ENCODE measurements around the gene UBA1. TPM values are rescaled to one million over a fixed set of nuclear protein-coding genes. Genes with fewer than 3 reads are reported as not detected.

The UBA1 gene
- total and polyA plus RNA-seq, 10 of the 15 experiments (the other 5 are each of a cell fraction or from before 2014, with no cell fraction given), result 60.4 to 314 (median 216) TPM

DNA sequence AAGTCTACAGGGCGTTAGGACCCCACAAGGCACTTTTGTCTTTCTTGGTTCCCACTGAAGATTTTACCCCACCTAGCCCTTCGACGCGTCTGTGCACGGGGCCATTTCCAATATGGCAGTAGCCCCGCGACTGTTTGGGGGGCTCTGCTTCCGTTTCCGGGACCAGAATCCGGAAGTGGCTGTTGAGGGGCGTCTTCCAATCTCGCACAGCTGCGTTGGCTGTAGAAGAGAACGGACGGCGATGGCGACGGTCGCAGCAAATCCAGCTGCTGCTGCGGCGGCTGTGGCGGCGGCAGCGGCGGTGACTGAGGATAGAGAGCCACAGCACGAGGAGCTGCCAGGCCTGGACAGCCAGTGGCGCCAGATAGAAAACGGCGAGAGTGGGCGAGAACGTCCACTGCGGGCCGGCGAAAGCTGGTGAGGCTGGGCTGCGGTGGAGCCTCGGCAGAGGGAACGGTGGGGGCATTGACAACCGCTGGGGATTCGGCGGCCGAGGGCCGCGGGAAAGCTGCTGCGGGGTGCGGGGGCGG lies 39.2 kb downstream of the UBA1 start, which contains the start of gene USP11 (continued):
- TF ChIP-seq KLF5 (IDR thresholded peaks at IDR 0.05; ENCODE audit: partially characterized antibody) (no peak), CBX5 (IDR thresholded peaks at IDR 0.05; ENCODE audit: low read depth) (no peak), NRF1 (conservative IDR thresholded peaks at IDR 0.05; ENCODE audit: low read depth, low read length) (no peak), PML (IDR thresholded peaks at IDR 0.05; ENCODE audit: low read length) (peak; percentile 62), RAD21 (IDR thresholded peaks at IDR 0.05; ENCODE audit: insufficient read depth, low read depth, low read length) (no peak), HDGF (IDR thresholded peaks at IDR 0.05) (no peak), MYC (IDR thresholded peaks at IDR 0.05; ENCODE audit: insufficient read depth, insufficient read length, insufficient replicate concordance, low read length, severe bottlenecking) (no peak), ZNF384 (IDR thresholded peaks at IDR 0.05; ENCODE audit: borderline replicate concordance, low read depth, low read length) (no peak), SP1 (IDR thresholded peaks at IDR 0.05; ENCODE audit: low read depth, low read length) (no peak), HDAC2 (IDR thresholded peaks at IDR 0.05) (no peak), MXI1 (IDR thresholded peaks at IDR 0.05; ENCODE audit: low read depth, low read length) (no peak; the same call in 1 of the 2 replicates), SRF (IDR thresholded peaks at IDR 0.05; ENCODE audit: low read depth in 2 of 2, low read length in 2 of 2) (no peak), NR2F1 (conservative IDR thresholded peaks at IDR 0.05) (no peak), SMAD5 (IDR thresholded peaks at IDR 0.05; ENCODE audit: low read depth) (peak; percentile 46; the same call in 1 of the 2 replicates), MEF2A (IDR thresholded peaks at IDR 0.05; ENCODE audit: insufficient read depth, low read depth, low read length) (no peak), STAT1 (conservative IDR thresholded peaks at IDR 0.05) (no peak), REST (IDR thresholded peaks at IDR 0.05; ENCODE audit: low read depth, low read length) (no peak), SUZ12 (IDR thresholded peaks at IDR 0.05; ENCODE audit: unreplicated experiment) (no peak), CREM (IDR thresholded peaks at IDR 0.05; ENCODE audit: low read depth) (no peak), CHD4 (IDR thresholded peaks at IDR 0.05) (no peak), BCLAF1 (IDR thresholded peaks at IDR 0.05) (no peak)
- TF ChIP-seq, protein P1, sequence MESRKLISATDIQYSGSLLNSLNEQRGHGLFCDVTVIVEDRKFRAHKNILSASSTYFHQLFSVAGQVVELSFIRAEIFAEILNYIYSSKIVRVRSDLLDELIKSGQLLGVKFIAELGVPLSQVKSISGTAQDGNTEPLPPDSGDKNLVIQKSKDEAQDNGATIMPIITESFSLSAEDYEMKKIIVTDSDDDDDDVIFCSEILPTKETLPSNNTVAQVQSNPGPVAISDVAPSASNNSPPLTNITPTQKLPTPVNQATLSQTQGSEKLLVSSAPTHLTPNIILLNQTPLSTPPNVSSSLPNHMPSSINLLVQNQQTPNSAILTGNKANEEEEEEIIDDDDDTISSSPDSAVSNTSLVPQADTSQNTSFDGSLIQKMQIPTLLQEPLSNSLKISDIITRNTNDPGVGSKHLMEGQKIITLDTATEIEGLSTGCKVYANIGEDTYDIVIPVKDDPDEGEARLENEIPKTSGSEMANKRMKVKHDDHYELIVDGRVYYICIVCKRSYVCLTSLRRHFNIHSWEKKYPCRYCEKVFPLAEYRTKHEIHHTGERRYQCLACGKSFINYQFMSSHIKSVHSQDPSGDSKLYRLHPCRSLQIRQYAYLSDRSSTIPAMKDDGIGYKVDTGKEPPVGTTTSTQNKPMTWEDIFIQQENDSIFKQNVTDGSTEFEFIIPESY (IDR thresholded peaks at IDR 0.05), result no peak
- TF ChIP-seq, protein P2, sequence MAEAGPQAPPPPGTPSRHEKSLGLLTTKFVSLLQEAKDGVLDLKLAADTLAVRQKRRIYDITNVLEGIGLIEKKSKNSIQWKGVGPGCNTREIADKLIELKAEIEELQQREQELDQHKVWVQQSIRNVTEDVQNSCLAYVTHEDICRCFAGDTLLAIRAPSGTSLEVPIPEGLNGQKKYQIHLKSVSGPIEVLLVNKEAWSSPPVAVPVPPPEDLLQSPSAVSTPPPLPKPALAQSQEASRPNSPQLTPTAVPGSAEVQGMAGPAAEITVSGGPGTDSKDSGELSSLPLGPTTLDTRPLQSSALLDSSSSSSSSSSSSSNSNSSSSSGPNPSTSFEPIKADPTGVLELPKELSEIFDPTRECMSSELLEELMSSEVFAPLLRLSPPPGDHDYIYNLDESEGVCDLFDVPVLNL (IDR thresholded peaks at IDR 0.05; ENCODE audit: low read depth, low read length), result no peak

Measured in GM12878 (cell line).